ENCODE results near the gene MLPH. TPM values are rescaled to one million over a fixed set of nuclear protein-coding genes. Genes with fewer than 3 reads are reported as not detected.

Gene MLPH
- total RNA-seq, 1 donor from 2014 or later: 22.5 TPM

GRCh38 chr2:237448171-237448570, 38.9 kb upstream of the MLPH start:
- no peaks in the 10 kb centered on the region for H3K36me3 Mint-ChIP-seq (ENCODE audit: unreplicated experiment)
- H3K9me3 Mint-ChIP-seq (ENCODE audit: unreplicated experiment): no peaks in the 10 kb centered on the region
- H3K27me3 Mint-ChIP-seq (ENCODE audit: unreplicated experiment): no peaks in the 10 kb centered on the region
- peaks cover 41% of the 10 kb centered on the region for H3K4me1 Mint-ChIP-seq (ENCODE audit: unreplicated experiment)
- TF ChIP-seq CTCF (IDR thresholded peaks at IDR 0.05): no peak
- H3K27ac Mint-ChIP-seq (ENCODE audit: unreplicated experiment): no peak overlapping the region
- H3K4me3 Mint-ChIP-seq (ENCODE audit: unreplicated experiment): no peak overlapping the region
- no peak for DNase-seq (ENCODE audit: extremely low spot score, unreplicated experiment)

GRCh38 chr2:237448626-237449025, 38.4 kb upstream of the MLPH start:
- Mint-ChIP-seq H3K36me3 (ENCODE audit: unreplicated experiment) (no peaks in the 10 kb centered on the region), H3K4me3 (ENCODE audit: unreplicated experiment) (no peak overlapping the region), H3K27ac (ENCODE audit: unreplicated experiment) (no peak overlapping the region), H3K4me1 (ENCODE audit: unreplicated experiment) (peaks cover 45% of the 10 kb centered on the region), H3K27me3 (ENCODE audit: unreplicated experiment) (no peaks in the 10 kb centered on the region), H3K9me3 (ENCODE audit: unreplicated experiment) (no peaks in the 10 kb centered on the region)
- no peak for TF ChIP-seq CTCF (IDR thresholded peaks at IDR 0.05)
- no peak for DNase-seq (ENCODE audit: extremely low spot score, unreplicated experiment)

GRCh38 chr2:237449193-237449881, 37.7 kb upstream of the MLPH start:
- Mint-ChIP-seq H3K4me1 (ENCODE audit: unreplicated experiment) (peaks cover 42% of the 10 kb centered on the region), H3K4me3 (ENCODE audit: unreplicated experiment) (no peak overlapping the region), H3K36me3 (ENCODE audit: unreplicated experiment) (no peaks in the 10 kb centered on the region), H3K9me3 (ENCODE audit: unreplicated experiment) (no peaks in the 10 kb centered on the region), H3K27ac (ENCODE audit: unreplicated experiment) (peak overlapping the region; percentile 24), H3K27me3 (ENCODE audit: unreplicated experiment) (no peaks in the 10 kb centered on the region)
- no peak for TF ChIP-seq CTCF (IDR thresholded peaks at IDR 0.05)
- DNase-seq (ENCODE audit: extremely low spot score, unreplicated experiment): no peak

GRCh38 chr2:237450108-237450507, 36.9 kb upstream of the MLPH start:
- no peaks in the 10 kb centered on the region for H3K36me3 Mint-ChIP-seq (ENCODE audit: unreplicated experiment)
- no peaks in the 10 kb centered on the region for H3K9me3 Mint-ChIP-seq (ENCODE audit: unreplicated experiment)
- no peaks in the 10 kb centered on the region for H3K27me3 Mint-ChIP-seq (ENCODE audit: unreplicated experiment)
- no peak for DNase-seq (ENCODE audit: extremely low spot score, unreplicated experiment)
- TF ChIP-seq CTCF (IDR thresholded peaks at IDR 0.05): no peak
- H3K4me3 Mint-ChIP-seq (ENCODE audit: unreplicated experiment): no peak overlapping the region
- no peak overlapping the region for H3K27ac Mint-ChIP-seq (ENCODE audit: unreplicated experiment)
- peaks cover 40% of the 10 kb centered on the region for H3K4me1 Mint-ChIP-seq (ENCODE audit: unreplicated experiment)

- no peak overlapping the region for H3K27ac Mint-ChIP-seq (ENCODE audit: unreplicated experiment)
- no peak for DNase-seq (ENCODE audit: extremely low spot score, unreplicated experiment)
- H3K9me3 Mint-ChIP-seq (ENCODE audit: unreplicated experiment): no peaks in the 10 kb centered on the region
- no peaks in the 10 kb centered on the region for H3K36me3 Mint-ChIP-seq (ENCODE audit: unreplicated experiment)
- peaks cover 42% of the 10 kb centered on the region for H3K4me1 Mint-ChIP-seq (ENCODE audit: unreplicated experiment)
- H3K27me3 Mint-ChIP-seq (ENCODE audit: unreplicated experiment): no peaks in the 10 kb centered on the region
- no peak overlapping the region for H3K4me3 Mint-ChIP-seq (ENCODE audit: unreplicated experiment)
- no peak for TF ChIP-seq CTCF (IDR thresholded peaks at IDR 0.05)
Measured at GRCh38 chr2:237450583-237450982, 36.5 kb upstream of the MLPH start.

All from osteocyte (in vitro differentiated cells).